Astrocyte (in vitro differentiated cells and primary cell): ENCODE results near the gene TOMM70. TPM values are rescaled to one million over a fixed set of nuclear protein-coding genes. Genes with fewer than 3 reads are reported as not detected.
"Not testable (repeated sequence)": the region's sequence is repeated elsewhere in the genome, so short reads cannot be mapped to it uniquely, and the experiment has no call there.

Experiments
- DNase-seq: peaks from one replicate; pipeline ENCODE4 v3.0.0-alpha.2; 2010; ENCODE audit warnings: low read depth
- FAIRE-seq: peaks from 2 replicates; lab custom pipeline; 2011; peaks lifted over from hg19 to GRCh38; lab: Jason Lieb, UNC
- H2AFZ ChIP-seq: 2 replicates; pipeline ENCODE4 v1.6.0; 2012; ENCODE audit warnings: low read depth, low read length, inconsistent platforms
- H3K27ac ChIP-seq: 2 replicates; pipeline ENCODE4 v1.5.1; 2011; ENCODE audit warnings: low read depth, low read length, inconsistent platforms
- H3K27me3 ChIP-seq: 2 replicates; pipeline ENCODE4 v1.6.0; 2011; ENCODE audit warnings: low read length, inconsistent platforms; ENCODE audit not compliant: insufficient read depth
- H3K36me3 ChIP-seq: 2 replicates; pipeline ENCODE4 v1.5.1; 2011; ENCODE audit warnings: low read length, inconsistent platforms; ENCODE audit not compliant: insufficient read depth
- H3K4me1 ChIP-seq: 2 replicates; pipeline ENCODE4 v1.5.1; 2011; ENCODE audit warnings: low read length, inconsistent platforms; ENCODE audit not compliant: insufficient read depth
- H3K4me2 ChIP-seq: 2 replicates; pipeline ENCODE4 v1.6.0; 2012; ENCODE audit warnings: low read length, inconsistent platforms
- H3K4me3 ChIP-seq: 2 replicates; pipeline ENCODE4 v1.5.1; 2011; ENCODE audit warnings: low read depth, mild to moderate bottlenecking, low read length, inconsistent platforms; ENCODE audit not compliant: insufficient read depth
- H3K79me2 ChIP-seq: 2 replicates; pipeline ENCODE4 v1.6.0; 2012; ENCODE audit warnings: mild to moderate bottlenecking, low read length, inconsistent platforms; ENCODE audit not compliant: insufficient read depth
- H3K9ac ChIP-seq: 2 replicates; pipeline ENCODE4 v1.6.0; 2012; ENCODE audit warnings: mild to moderate bottlenecking, low read length, inconsistent platforms
- H3K9me3 ChIP-seq: 2 replicates; pipeline ENCODE4 v1.5.1; 2012; ENCODE audit warnings: low read depth, mild to moderate bottlenecking, low read length, inconsistent platforms; ENCODE audit not compliant: insufficient read depth
- H4K20me1 ChIP-seq: 2 replicates; pipeline ENCODE4 v1.6.0; 2012; ENCODE audit warnings: low read length, inconsistent platforms; ENCODE audit not compliant: insufficient read depth
- H3K27ac Mint-ChIP-seq: one replicate; pipeline ENCODE4 v1.8.0; 2021; ENCODE audit warnings: mild to moderate bottlenecking, mixed read lengths; ENCODE audit not compliant: unreplicated experiment
- H3K27me3 Mint-ChIP-seq: one replicate; pipeline ENCODE4 v1.8.0; 2021; ENCODE audit warnings: low read depth, mixed read lengths; ENCODE audit not compliant: unreplicated experiment
- H3K36me3 Mint-ChIP-seq: one replicate; pipeline ENCODE4 v1.8.0; 2021; ENCODE audit warnings: low read depth, mixed read lengths; ENCODE audit not compliant: unreplicated experiment
- H3K4me1 Mint-ChIP-seq: one replicate; pipeline ENCODE4 v1.8.0; 2021; ENCODE audit warnings: low read depth, mixed read lengths; ENCODE audit not compliant: unreplicated experiment
- H3K4me3 Mint-ChIP-seq: one replicate; pipeline ENCODE4 v1.8.0; 2021; ENCODE audit warnings: mild to moderate bottlenecking, moderate library complexity, mixed read lengths; ENCODE audit not compliant: unreplicated experiment
- H3K9me3 Mint-ChIP-seq: one replicate; pipeline ENCODE4 v1.8.0; 2021; ENCODE audit warnings: mild to moderate bottlenecking, mixed read lengths; ENCODE audit not compliant: unreplicated experiment
- EZH2 ChIP-seq: IDR thresholded peaks from 2 replicates; pipeline ENCODE4 v1.6.1; 2012; ENCODE audit warnings: mild to moderate bottlenecking, low read length, inconsistent platforms; ENCODE audit not compliant: insufficient read depth
- total RNA-seq: library from RNA; stranded (reverse); gene quantifications from 2 replicates; pipeline ENCODE4 v1.2.1, GENCODE V29; 2021
- TF ChIP-seq, protein P1 (sequence below): IDR thresholded peaks from 2 replicates; pipeline ENCODE4 v1.5.1; 2011; ENCODE audit warnings: low read depth, mild to moderate bottlenecking, inconsistent platforms, low read length, moderate library complexity; ENCODE audit not compliant: insufficient read depth

Gene TOMM70
- total RNA-seq, 1 donor from 2014 or later: 48.9 TPM

DNA sequence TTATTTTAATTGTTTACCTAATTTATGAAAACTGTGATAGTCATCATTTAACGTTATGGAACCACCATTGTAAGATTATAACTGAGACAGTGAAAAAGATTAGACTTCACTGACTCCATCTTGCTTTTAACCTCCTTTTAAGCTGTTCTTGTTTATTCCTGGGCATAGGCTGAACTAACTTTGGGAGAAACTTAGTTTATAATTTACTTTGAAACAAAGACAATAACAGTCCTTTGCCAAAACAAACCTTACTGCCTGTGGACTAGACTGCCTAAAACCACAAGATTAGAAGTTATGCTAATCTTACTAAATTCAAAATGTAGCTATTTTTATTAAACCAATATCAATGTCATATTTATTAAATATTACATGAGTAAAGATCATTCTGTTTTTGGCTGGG lies 47.2 kb upstream of the TOMM70 start:
- Histone ChIP-seq H2AFZ (no peak overlapping the region), H3K9ac (no peak overlapping the region), H3K79me2 (no peaks in the 10 kb centered on the region), H3K4me3 (no peak overlapping the region), H3K27me3 (no peaks in the 10 kb centered on the region), H3K36me3 (no peaks in the 10 kb centered on the region), H3K9me3 (no peaks in the 10 kb centered on the region), H4K20me1 (no peaks in the 10 kb centered on the region), H3K4me2 (no peak overlapping the region), H3K27ac (no peak overlapping the region), H3K4me1 (no peaks in the 10 kb centered on the region)
- H3K4me1 Mint-ChIP-seq: no peaks in the 10 kb centered on the region
- no peak overlapping the region for H3K4me3 Mint-ChIP-seq
- H3K27ac Mint-ChIP-seq: no peak overlapping the region
- TF ChIP-seq, protein P1, sequence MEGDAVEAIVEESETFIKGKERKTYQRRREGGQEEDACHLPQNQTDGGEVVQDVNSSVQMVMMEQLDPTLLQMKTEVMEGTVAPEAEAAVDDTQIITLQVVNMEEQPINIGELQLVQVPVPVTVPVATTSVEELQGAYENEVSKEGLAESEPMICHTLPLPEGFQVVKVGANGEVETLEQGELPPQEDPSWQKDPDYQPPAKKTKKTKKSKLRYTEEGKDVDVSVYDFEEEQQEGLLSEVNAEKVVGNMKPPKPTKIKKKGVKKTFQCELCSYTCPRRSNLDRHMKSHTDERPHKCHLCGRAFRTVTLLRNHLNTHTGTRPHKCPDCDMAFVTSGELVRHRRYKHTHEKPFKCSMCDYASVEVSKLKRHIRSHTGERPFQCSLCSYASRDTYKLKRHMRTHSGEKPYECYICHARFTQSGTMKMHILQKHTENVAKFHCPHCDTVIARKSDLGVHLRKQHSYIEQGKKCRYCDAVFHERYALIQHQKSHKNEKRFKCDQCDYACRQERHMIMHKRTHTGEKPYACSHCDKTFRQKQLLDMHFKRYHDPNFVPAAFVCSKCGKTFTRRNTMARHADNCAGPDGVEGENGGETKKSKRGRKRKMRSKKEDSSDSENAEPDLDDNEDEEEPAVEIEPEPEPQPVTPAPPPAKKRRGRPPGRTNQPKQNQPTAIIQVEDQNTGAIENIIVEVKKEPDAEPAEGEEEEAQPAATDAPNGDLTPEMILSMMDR: no peak
- no peak for TF ChIP-seq EZH2
- no peak for FAIRE-seq
- no peaks in the 10 kb centered on the region for H3K27me3 Mint-ChIP-seq
- no peak for DNase-seq
- H3K9me3 Mint-ChIP-seq: peaks cover 12% of the 10 kb centered on the region
- peaks cover 10% of the 10 kb centered on the region for H3K36me3 Mint-ChIP-seq

DNA sequence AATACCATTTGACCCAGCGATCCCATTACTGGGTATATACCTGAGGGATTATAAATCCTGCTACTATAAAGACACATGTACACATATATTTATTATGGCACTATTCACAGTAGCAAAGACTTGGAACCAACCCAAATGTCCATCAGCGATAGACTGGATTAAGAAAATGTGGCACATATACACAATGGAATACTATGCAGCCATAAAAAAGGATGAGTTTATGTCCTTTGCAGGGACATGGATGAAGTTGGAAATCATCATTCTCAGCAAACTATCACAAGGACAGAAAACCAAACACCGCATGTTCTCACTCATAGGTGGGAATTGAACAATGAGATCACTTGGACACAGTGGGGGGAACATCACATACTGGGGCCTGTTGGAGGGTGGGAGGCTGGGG lies 46.2 kb upstream of the TOMM70 start:
- not testable (repeated sequence) for H3K79me2 ChIP-seq, H3K9me3 ChIP-seq, H3K4me3 Mint-ChIP-seq, H3K4me1 ChIP-seq, H2AFZ ChIP-seq, H4K20me1 ChIP-seq, H3K4me2 ChIP-seq, H3K36me3 ChIP-seq, H3K27ac Mint-ChIP-seq, H3K27me3 ChIP-seq, H3K27me3 Mint-ChIP-seq, H3K27ac ChIP-seq, H3K9ac ChIP-seq, DNase-seq, FAIRE-seq, H3K4me1 Mint-ChIP-seq, H3K4me3 ChIP-seq
- peaks cover 14% of the 10 kb centered on the region for H3K9me3 Mint-ChIP-seq
- peaks cover 11% of the 10 kb centered on the region for H3K36me3 Mint-ChIP-seq

DNA sequence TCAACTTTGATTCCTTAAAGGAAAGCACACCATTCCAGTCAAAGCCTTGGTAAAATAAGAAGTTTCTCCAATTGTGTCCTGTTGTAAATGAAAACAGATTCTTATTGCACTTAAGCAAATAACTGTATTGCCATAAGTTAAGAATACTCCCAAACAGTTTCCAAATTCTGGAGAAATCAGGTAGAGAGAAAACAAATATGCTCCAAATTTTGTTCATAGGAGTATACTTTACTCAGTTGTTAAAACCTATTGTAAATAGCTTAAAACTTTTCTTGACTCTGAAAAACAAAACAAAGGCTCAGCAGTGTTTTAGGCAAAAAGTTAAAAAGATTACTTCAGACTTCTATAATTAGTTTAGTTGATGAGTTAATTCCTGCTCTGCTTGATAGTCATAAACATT lies 42.8 kb upstream of the TOMM70 start:
- Histone ChIP-seq H4K20me1 (no peaks in the 10 kb centered on the region), H3K9me3 (no peaks in the 10 kb centered on the region), H2AFZ (no peak overlapping the region), H3K4me2 (no peak overlapping the region), H3K9ac (no peak overlapping the region), H3K27ac (no peak overlapping the region), H3K27me3 (no peaks in the 10 kb centered on the region), H3K36me3 (no peaks in the 10 kb centered on the region), H3K4me3 (no peak overlapping the region), H3K4me1 (no peaks in the 10 kb centered on the region), H3K79me2 (no peaks in the 10 kb centered on the region)
- FAIRE-seq (no peak), DNase-seq (no peak)
- Mint-ChIP-seq H3K36me3 (peaks cover 11% of the 10 kb centered on the region), H3K27me3 (no peaks in the 10 kb centered on the region), H3K27ac (no peak overlapping the region), H3K4me1 (no peaks in the 10 kb centered on the region), H3K9me3 (peaks cover 14% of the 10 kb centered on the region), H3K4me3 (no peak overlapping the region)
- TF ChIP-seq EZH2: no peak
- TF ChIP-seq, protein P1: no peak
